GM18505 (cell line): ENCODE measurements around the gene SLC44A5.
"Not testable (repeated sequence)": the region's sequence is repeated elsewhere in the genome, so short reads cannot be mapped to it uniquely, and the experiment has no call there.

Experiments used
- ATAC-seq: cut with Tn5 transposase; IDR thresholded peaks from one replicate; pipeline ENCODE4 v1.9.1; 2021; ENCODE audit not compliant: unreplicated experiment
- POLR2A ChIP-seq: IDR thresholded peaks from 4 replicates; pipeline ENCODE4 v1.6.1; 2011; ENCODE audit warnings: borderline replicate concordance; ENCODE audit not compliant: insufficient read depth, insufficient read length; ENCODE audit errors: extremely low read depth

Gene SLC44A5

GRCh38 chr1:75234562-75234961 lies 376.4 kb downstream of the SLC44A5 start:
- no peak for TF ChIP-seq POLR2A
- ATAC-seq: no peak

GRCh38 chr1:75233302-75233929 lies 377.5 kb downstream of the SLC44A5 start:
- TF ChIP-seq POLR2A: no peak
- ATAC-seq: peak; percentile 84

GRCh38 chr1:75220072-75220471 lies 390.8 kb downstream of the SLC44A5 start:
- TF ChIP-seq POLR2A: no peak
- no peak for ATAC-seq

GRCh38 chr1:75214017-75214416 lies 396.9 kb downstream of the SLC44A5 start:
- TF ChIP-seq POLR2A: no peak
- ATAC-seq: no peak

GRCh38 chr1:75211648-75212047 lies 399.3 kb downstream of the SLC44A5 start:
- TF ChIP-seq POLR2A: no peak
- no peak for ATAC-seq

GRCh38 chr1:75208862-75209261 lies 402.1 kb downstream of the SLC44A5 start:
- no peak for ATAC-seq
- no peak for TF ChIP-seq POLR2A

- peak; percentile 87 for ATAC-seq
- no peak for TF ChIP-seq POLR2A
Measured at GRCh38 chr1:75203415-75204277, 407.3 kb downstream of the SLC44A5 start.

GRCh38 chr1:75202751-75203150 lies 408.2 kb downstream of the SLC44A5 start:
- no peak for ATAC-seq
- no peak for TF ChIP-seq POLR2A

GRCh38 chr1:75198761-75199160 lies 412.2 kb downstream of the SLC44A5 start:
- no peak for ATAC-seq
- TF ChIP-seq POLR2A: no peak

GRCh38 chr1:75198163-75198562 lies 412.8 kb downstream of the SLC44A5 start:
- no peak for TF ChIP-seq POLR2A

GRCh38 chr1:75188892-75189291 lies 422.0 kb downstream of the SLC44A5 start:
- no peak for ATAC-seq
- TF ChIP-seq POLR2A: no peak

More at GRCh38 chr1:75198163-75198562, 412.8 kb downstream of the SLC44A5 start:
- ATAC-seq: no peak

GRCh38 chr1:75181214-75181955 lies 429.5 kb downstream of the SLC44A5 start:
- not testable (repeated sequence) for ATAC-seq

- no peak for ATAC-seq
- no peak for TF ChIP-seq POLR2A
Measured at GRCh38 chr1:75174031-75174760, 436.7 kb downstream of the SLC44A5 start.

GRCh38 chr1:75172556-75172955 lies 438.4 kb downstream of the SLC44A5 start:
- TF ChIP-seq POLR2A: no peak
- ATAC-seq: no peak

- TF ChIP-seq POLR2A: no peak
- no peak for ATAC-seq
Measured at GRCh38 chr1:75171876-75172275, 439.0 kb downstream of the SLC44A5 start.
